Cardiac ventricle fibroblast (primary cell): ENCODE data around the gene AMBN. TPM values are rescaled to one million over a fixed set of nuclear protein-coding genes. Genes with fewer than 3 reads are reported as not detected.

ENCODE experiments used
- total RNA-seq: library from RNA; depleted of rRNA; stranded (reverse); fragments of >200 nt; gene quantifications from 2 replicates; pipeline ENCODE4 v1.2.3, GENCODE V29; 2015

The AMBN gene, protein sequence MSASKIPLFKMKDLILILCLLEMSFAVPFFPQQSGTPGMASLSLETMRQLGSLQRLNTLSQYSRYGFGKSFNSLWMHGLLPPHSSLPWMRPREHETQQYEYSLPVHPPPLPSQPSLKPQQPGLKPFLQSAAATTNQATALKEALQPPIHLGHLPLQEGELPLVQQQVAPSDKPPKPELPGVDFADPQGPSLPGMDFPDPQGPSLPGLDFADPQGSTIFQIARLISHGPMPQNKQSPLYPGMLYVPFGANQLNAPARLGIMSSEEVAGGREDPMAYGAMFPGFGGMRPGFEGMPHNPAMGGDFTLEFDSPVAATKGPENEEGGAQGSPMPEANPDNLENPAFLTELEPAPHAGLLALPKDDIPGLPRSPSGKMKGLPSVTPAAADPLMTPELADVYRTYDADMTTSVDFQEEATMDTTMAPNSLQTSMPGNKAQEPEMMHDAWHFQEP
- total RNA-seq = not detected in 2 replicates

GRCh38 chr4:70591955-70592582, at the start of gene AMBN:
Gene AMBN (plus strand): TSS chr4:70592256. CDS start chr4:70592359, 103 bp downstream.

DNA sequence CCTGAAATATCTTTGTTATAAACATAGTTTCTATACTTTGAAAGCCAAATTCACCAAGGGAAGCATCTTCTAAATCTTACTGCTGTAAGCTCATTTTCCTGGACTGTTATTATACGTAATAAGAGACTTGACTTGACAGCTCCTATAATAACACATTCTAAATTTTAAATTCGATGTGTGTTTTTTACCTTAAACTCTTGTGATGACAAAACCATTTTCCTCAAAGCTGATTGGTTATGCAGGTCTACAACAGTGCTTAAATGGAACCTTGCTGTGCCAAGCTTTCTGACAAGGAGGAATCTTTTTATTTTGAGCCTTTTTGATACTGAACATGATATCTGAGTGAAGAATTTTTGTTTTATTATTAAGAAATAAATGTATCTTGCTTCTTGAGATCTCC, 36.4 kb downstream of the AMBN start, which contains the start of gene ENAM:
Gene ENAM (plus strand): TSS at position 301 of the 400 bp plus-strand sequence. CDS start 757 bp downstream, outside the sequence.

Other genes with a start within 250 kb of the AMBN start
- not detected in 2 replicates for gene SMR3A, start 231.5 kb upstream of the AMBN start, total RNA-seq
- gene SMR3B, start 209.1 kb upstream of the AMBN start, total RNA-seq = not detected in 2 replicates
- gene OPRPN, start 194.3 kb upstream of the AMBN start, total RNA-seq = not detected in 2 replicates
- not detected in 2 replicates for gene MUC7, start 120.1 kb upstream of the AMBN start, total RNA-seq
- gene AMTN, start 73.7 kb upstream of the AMBN start, total RNA-seq = not detected in 2 replicates
- gene ENAM, start 36.5 kb downstream of the AMBN start, total RNA-seq = not detected in 2 replicates
- gene JCHAIN, start 74.3 kb downstream of the AMBN start, total RNA-seq = 0.10 and 0.12 TPM in 2 replicates
- 14.3 and 15.7 TPM in 2 replicates for gene UTP3, start 96.3 kb downstream of the AMBN start, total RNA-seq
- 17.0 and 22.5 TPM in 2 replicates for gene RUFY3, start 129.7 kb downstream of the AMBN start, total RNA-seq
- gene GRSF1, start 247.6 kb downstream of the AMBN start, total RNA-seq = 50.8 and 61.3 TPM in 2 replicates